Lower lobe of right lung (tissue), 2 donors: ENCODE measurements around the gene KDM2A. TPM values are rescaled to one million over a fixed set of nuclear protein-coding genes. Genes with fewer than 3 reads are reported as not detected.

ENCODE experiments used
- ATAC-seq, 2 donors: fragments of 200-7000 bp; cut with Tn5 transposase; one replicate each; pipeline ENCODE4 v1.9.1; 2020 to 2022; ENCODE audit warnings: mild to moderate bottlenecking in 2 of 2, moderate library complexity in 2 of 2
- DNase-seq: peaks from one replicate; pipeline ENCODE4 v3.0.0-alpha.2; 2020
- H3K27ac ChIP-seq: fragments of 200-600 bp; one replicate; pipeline ENCODE4 v1.8.0; 2022
- H3K27me3 ChIP-seq: fragments of 200-600 bp; one replicate; pipeline ENCODE4 v1.8.0; 2022; ENCODE audit warnings: low read depth
- H3K36me3 ChIP-seq: fragments of 200-600 bp; one replicate; pipeline ENCODE4 v1.8.0; 2022; ENCODE audit warnings: mild to moderate bottlenecking
- H3K4me1 ChIP-seq: fragments of 200-600 bp; one replicate; pipeline ENCODE4 v1.8.0; 2022
- H3K4me3 ChIP-seq: fragments of 200-600 bp; one replicate; pipeline ENCODE4 v1.8.0; 2022; ENCODE audit warnings: mild to moderate bottlenecking
- H3K9me3 ChIP-seq: fragments of 200-600 bp; one replicate; pipeline ENCODE4 v1.8.0; 2022
- intact Hi-C: fragments of 100-400 bp; cut with DNase I; formaldehyde crosslinking; loops from one replicate; pipeline ENCODE4 v1.11.0; 2022
- total RNA-seq: library from RNA; stranded (reverse); fragmentation: NEBNext Ultra II Directional; extraction: Animal tissue kit (Norgen Biotek cat#: 25700); gene quantifications from one replicate; pipeline ENCODE4 v1.2.1, GENCODE V29; 2021
- TF ChIP-seq, protein P1 (sequence below): fragments of 200-600 bp; IDR thresholded peaks from one replicate; pipeline ENCODE4 v1.8.0; 2022; ENCODE audit warnings: antibody characterized with exemption, mild to moderate bottlenecking
- donor health status: DM: no; HTN: yes; CAD: no; lungs with severe emphysema.

KDM2A gene
- total RNA-seq, 1 donor from 2014 or later, result 80.5 TPM

DNA sequence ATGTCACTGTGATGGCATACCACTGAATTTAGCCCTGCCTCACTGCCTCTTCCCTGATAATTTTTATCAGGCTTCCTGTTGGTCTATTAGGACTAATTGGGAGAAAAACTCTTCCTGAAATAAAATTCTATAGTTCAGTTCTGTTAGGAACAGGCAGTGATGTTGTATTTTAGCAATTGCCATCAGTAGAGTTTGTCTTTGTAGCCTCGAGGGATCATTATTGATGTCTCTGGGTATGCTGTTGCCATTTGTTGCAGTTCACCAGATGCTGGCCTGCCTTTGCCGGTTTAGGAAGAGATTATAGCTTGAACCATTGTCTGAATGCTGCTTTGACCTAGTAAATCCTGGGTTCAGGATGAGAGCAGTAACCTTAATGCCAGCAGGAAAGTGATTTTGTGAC, 41.0 kb downstream of the KDM2A start:
- DNase-seq, result no peak
- no peak overlapping the region for H3K27ac ChIP-seq
- TF ChIP-seq, protein P1, sequence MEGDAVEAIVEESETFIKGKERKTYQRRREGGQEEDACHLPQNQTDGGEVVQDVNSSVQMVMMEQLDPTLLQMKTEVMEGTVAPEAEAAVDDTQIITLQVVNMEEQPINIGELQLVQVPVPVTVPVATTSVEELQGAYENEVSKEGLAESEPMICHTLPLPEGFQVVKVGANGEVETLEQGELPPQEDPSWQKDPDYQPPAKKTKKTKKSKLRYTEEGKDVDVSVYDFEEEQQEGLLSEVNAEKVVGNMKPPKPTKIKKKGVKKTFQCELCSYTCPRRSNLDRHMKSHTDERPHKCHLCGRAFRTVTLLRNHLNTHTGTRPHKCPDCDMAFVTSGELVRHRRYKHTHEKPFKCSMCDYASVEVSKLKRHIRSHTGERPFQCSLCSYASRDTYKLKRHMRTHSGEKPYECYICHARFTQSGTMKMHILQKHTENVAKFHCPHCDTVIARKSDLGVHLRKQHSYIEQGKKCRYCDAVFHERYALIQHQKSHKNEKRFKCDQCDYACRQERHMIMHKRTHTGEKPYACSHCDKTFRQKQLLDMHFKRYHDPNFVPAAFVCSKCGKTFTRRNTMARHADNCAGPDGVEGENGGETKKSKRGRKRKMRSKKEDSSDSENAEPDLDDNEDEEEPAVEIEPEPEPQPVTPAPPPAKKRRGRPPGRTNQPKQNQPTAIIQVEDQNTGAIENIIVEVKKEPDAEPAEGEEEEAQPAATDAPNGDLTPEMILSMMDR, result no peak
- H3K36me3 ChIP-seq, result no peaks in the 10 kb centered on the region
- H3K4me1 ChIP-seq, result peaks cover 22% of the 10 kb centered on the region
- intact Hi-C loops, result no loop called here
- ATAC-seq, result no peak
- H3K9me3 ChIP-seq, result no peaks in the 10 kb centered on the region
- no peak overlapping the region for H3K4me3 ChIP-seq
- no peaks in the 10 kb centered on the region for H3K27me3 ChIP-seq

DNA sequence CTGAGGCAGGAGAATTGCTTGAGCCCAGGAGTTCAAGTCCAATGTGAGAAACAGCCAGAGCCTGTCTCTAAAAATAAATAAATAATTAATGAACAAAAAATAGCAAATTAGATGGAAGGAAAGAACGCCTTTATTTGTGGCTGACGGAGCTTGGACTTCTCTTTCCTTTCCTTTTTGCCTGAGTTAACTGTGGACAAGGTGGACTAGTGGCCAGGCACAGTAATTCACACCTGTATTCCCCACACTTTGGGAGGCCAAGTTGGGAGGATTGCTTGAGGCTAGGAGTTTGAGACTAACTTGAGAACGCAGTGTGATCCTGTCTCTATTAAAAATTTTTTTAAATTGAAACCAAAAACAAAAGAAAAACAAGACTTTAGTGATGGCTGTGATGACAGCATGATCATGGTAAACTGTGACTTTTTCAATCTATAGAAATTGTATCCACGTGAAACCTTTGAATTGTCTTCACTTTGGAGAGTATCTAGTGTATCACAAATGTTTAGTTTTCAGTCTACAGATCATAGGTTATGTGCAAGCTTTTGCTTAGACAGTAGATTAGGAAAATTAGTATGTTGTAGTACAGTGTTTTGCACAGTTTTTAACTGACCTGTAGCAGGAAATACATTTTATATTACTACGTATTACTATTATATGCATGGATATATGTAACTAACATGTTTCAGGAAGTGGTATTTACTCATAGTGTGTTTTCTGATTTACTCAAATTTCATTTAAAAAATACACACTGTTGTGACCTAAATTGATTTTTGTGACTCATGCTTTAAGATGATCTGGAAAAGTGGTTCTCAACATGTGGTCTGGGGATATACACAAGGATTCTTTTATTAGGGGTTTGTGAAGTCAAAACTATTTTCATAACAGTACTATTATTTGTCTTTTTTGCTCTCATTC, 42.1 kb downstream of the KDM2A start:
- no peak for ATAC-seq
- Histone ChIP-seq H3K36me3 (no peaks in the 10 kb centered on the region), H3K27ac (no peak overlapping the region), H3K27me3 (no peaks in the 10 kb centered on the region), H3K4me1 (peaks cover 22% of the 10 kb centered on the region), H3K9me3 (no peaks in the 10 kb centered on the region), H3K4me3 (no peak overlapping the region)
- intact Hi-C loops, result no loop called here
- DNase-seq, result no peak
- TF ChIP-seq, protein P1, result no peak

DNA sequence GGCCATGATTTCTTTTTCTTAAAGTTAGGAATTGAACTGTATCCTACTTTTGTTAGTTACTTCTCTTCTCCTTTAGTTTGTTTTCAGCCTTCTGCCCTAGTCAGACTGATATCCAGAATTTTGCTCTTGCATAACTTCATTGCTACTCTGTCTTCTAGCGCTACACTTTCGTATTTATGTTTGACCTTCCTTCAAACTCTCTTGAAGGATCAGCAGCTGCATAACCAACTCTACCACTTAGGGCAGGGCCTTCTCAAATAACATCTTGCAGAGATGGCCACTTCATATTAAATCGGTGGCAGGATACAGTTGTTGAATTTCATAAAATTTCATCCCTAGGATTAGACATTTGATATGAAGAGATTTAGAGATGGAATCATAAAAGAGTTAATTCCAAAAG, 43.9 kb downstream of the KDM2A start:
- Histone ChIP-seq H3K27me3 (no peaks in the 10 kb centered on the region), H3K9me3 (no peaks in the 10 kb centered on the region), H3K4me3 (no peak overlapping the region), H3K27ac (no peak overlapping the region), H3K4me1 (peaks cover 30% of the 10 kb centered on the region), H3K36me3 (no peaks in the 10 kb centered on the region)
- intact Hi-C loops, result no loop called here
- TF ChIP-seq, protein P1, result no peak
- ATAC-seq, result peak in 1 of 2 donors; percentile 46
- no peak for DNase-seq

DNA sequence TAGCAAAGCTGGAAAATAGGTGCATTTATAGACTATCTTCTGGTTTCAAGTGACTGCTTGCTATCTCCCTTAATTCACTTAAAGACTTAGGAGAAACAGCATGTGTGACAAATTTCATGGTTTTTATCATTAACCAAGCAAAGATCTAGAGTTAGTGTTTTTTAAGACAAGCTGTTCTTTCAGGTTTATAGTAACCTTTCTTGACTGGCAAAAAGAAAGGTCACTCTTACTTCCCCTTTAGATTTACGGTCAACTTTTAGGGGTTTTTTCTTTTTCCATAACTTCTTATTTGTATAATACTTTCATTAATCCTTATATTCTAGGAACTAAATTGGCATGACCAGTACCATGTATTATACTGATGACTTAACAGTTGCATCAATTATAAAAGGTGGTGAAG, 46.6 kb downstream of the KDM2A start:
- intact Hi-C loops, result no loop called here
- no peak for ATAC-seq
- no peak for DNase-seq

DNA sequence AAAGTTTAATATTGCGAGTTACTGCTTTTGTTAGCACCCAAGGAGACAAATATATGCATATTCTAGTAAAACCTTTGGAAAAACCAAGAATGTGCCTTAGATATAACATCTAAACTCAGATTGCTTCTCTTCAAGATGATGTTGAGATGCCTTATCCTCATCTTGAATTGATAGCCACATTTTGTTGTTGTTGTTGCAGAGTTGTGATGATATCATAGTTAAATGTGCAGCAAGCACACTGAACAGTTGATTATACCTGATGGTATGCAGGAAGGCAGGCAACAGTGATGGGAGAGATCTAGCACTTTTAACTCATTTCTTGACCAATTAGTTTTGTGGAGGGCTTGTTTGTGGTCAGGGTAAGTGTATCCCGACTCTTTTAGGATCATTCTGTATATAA, 48.0 kb downstream of the KDM2A start:
- H3K27ac ChIP-seq, result no peak overlapping the region
- intact Hi-C loops, result no loop called here

More for the DNA sequence above, 46.6 kb downstream of the KDM2A start:
- TF ChIP-seq, protein P1, result no peak
- Histone ChIP-seq H3K4me3 (no peak overlapping the region), H3K9me3 (no peaks in the 10 kb centered on the region), H3K4me1 (peaks cover 34% of the 10 kb centered on the region), H3K36me3 (no peaks in the 10 kb centered on the region), H3K27me3 (no peaks in the 10 kb centered on the region), H3K27ac (no peak overlapping the region)

More for the DNA sequence above, 48.0 kb downstream of the KDM2A start:
- DNase-seq (no peak), ATAC-seq (no peak)
- H3K4me1 ChIP-seq, result peaks cover 29% of the 10 kb centered on the region
- H3K4me3 ChIP-seq, result no peak overlapping the region
- no peaks in the 10 kb centered on the region for H3K27me3 ChIP-seq
- H3K9me3 ChIP-seq, result no peaks in the 10 kb centered on the region
- peaks cover 6% of the 10 kb centered on the region for H3K36me3 ChIP-seq
- TF ChIP-seq, protein P1, result no peak
